ENCODE data around the gene RPS15. TPM values are rescaled to one million over a fixed set of nuclear protein-coding genes. Genes with fewer than 3 reads are reported as not detected.

RPS15 gene
- total RNA-seq, 1 experiment from 2014 or later: 1,862 TPM

DNA sequence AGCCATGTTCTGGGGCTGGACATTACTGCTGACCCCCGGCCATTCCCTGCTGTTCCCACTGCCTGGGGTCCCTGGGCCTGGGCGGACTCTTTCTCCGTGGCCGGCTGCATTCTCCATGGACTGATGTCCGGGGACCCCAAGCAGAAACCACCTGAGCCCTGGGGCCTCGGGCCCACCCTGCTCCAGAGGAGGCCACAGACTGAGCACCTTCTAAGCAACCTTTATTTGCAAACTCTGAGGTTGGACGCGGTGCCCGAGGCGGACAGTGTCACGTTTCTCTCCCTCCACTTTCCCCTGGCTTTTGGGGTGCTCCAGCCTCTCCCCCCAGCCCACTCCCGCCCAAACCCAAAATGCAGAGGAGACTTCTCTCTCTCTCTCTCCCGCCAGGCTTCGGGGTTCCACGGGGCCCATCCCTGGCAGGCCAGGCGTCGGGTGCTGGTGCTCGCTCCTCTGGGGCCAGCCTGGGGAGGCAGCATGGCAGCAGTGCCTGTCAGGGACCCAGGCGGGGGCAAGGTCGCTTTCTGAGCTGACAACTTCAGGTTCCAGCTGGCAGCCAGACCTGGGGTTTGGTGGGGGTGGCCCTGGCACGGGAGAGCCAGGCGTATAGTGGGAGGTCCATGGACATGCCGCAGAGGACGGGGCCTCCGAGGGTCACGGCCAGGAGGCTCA lies 43.2 kb downstream of the RPS15 start:
- POLR2A ChIA-PET: no interaction called here
- TF ChIP-seq POLR2A (IDR thresholded peaks at IDR 0.05; ENCODE audit: borderline replicate concordance, extremely low read depth, insufficient read depth, insufficient read length) (no peak), SIN3A (IDR thresholded peaks at IDR 0.05; ENCODE audit: low read depth) (no peak), TCF7L2 (IDR thresholded peaks at IDR 0.05; ENCODE audit: borderline replicate concordance, extremely low read depth, insufficient read depth, insufficient read length) (no peak)
- intact Hi-C loops (cut with micrococcal nuclease): no loop called here
- H3K9ac ChIP-seq (ENCODE audit: low read length): no peak overlapping the region
- RAD21 ChIA-PET (ENCODE audit: low non-redundant PET in 1 of 2, low total read pairs in 2 of 2, uncharacterized antibody in 2 of 2, unreplicated experiment in 2 of 2): no interaction called here
- H3K4me2 ChIP-seq (ENCODE audit: low read length): no peak overlapping the region
- H3K9me2 ChIP-seq (ENCODE audit: insufficient read depth): no peaks in the 10 kb centered on the region
- no peak overlapping the region for H2AFZ ChIP-seq (ENCODE audit: low read depth, low read length, poor library complexity, severe bottlenecking)
- peaks cover 5 to 21% of the 10 kb centered on the region in 2 experiments; a peak in 3 of 4 replicates for H3K4me1 ChIP-seq (ENCODE audit: control insufficient read depth in 1 of 2, insufficient read depth in 2 of 2, low read length in 2 of 2)
- DNase-seq (ENCODE audit: low read depth, low spot score) (no peak), ATAC-seq (no peak)
- no peaks in the 10 kb centered on the region for H4K20me1 ChIP-seq (ENCODE audit: insufficient read depth)
- CTCF ChIA-PET: no interaction called here
- H3K79me2 ChIP-seq (ENCODE audit: insufficient read depth, low read length): peaks cover 25% of the 10 kb centered on the region
- no peak overlapping the region for H3K4me3 ChIP-seq (replicated peaks in 1 of 2; ENCODE audit: low read depth in 1 of 2, low read length in 2 of 2)
- BruUV-seq (replicated peaks): no TSS peak
- H3K36me3 ChIP-seq (ENCODE audit: control insufficient read depth in 1 of 2, insufficient read depth in 2 of 2, low read length in 2 of 2): peaks cover 0 to 5% of the 10 kb centered on the region in 2 experiments; a peak in 2 of 4 replicates
- no peak overlapping the region for H3K27ac ChIP-seq (ENCODE audit: low read depth, low read length)
- no peaks in the 10 kb centered on the region for H3K9me3 ChIP-seq (ENCODE audit: control insufficient read depth in 1 of 2, insufficient read depth in 1 of 2, low read depth in 1 of 2, low read length in 2 of 2)
- H3K27me3 ChIP-seq (ENCODE audit: insufficient read depth, low read length): no peaks in the 10 kb centered on the region

DNA sequence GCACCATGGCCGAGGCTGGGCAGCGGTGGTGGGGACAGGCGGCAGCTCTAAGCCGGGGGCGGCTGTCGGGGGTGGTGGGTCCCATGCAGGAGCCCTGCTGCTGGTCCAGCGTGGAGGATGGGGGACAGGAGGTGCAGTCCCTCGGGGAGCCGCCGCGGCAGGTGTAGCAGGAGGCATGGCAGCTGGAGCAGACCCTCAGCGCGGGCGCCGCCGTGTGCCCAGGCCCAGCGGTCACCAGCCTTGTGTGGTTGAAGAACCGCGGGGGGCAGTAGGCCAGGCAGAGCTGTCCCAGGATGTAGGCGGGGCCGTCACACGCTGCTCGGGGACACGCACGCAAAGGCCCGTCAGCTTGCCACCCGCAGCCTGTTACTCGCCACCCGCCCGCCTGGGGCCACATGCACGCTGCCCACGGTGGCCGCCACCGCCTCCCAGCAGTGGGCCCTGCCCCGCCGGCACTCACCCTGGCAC lies 43.7 kb downstream of the RPS15 start:
- no peak overlapping the region for H2AFZ ChIP-seq (ENCODE audit: low read depth, low read length, poor library complexity, severe bottlenecking)
- no peak for ATAC-seq
- no peaks in the 10 kb centered on the region for H3K9me3 ChIP-seq (ENCODE audit: control insufficient read depth in 1 of 2, insufficient read depth in 1 of 2, low read depth in 1 of 2, low read length in 2 of 2)
- no TSS peak for BruUV-seq (replicated peaks)
- H3K4me1 ChIP-seq (ENCODE audit: control insufficient read depth in 1 of 2, insufficient read depth in 2 of 2, low read length in 2 of 2): peaks cover 5 to 21% of the 10 kb centered on the region in 2 experiments; a peak in 3 of 4 replicates
- H3K79me2 ChIP-seq (ENCODE audit: insufficient read depth, low read length): peaks cover 20% of the 10 kb centered on the region
- DNase-seq (ENCODE audit: low read depth, low spot score): no peak
- H3K4me3 ChIP-seq (replicated peaks in 1 of 2; ENCODE audit: low read depth in 1 of 2, low read length in 2 of 2): no peak overlapping the region
- TF ChIP-seq SP1 (IDR thresholded peaks at IDR 0.05; ENCODE audit: low read depth) (no peak), SRF (IDR thresholded peaks at IDR 0.05; ENCODE audit: low read depth) (no peak), TCF7L2 (IDR thresholded peaks at IDR 0.05; ENCODE audit: borderline replicate concordance, extremely low read depth, insufficient read depth, insufficient read length) (no peak), ELF1 (IDR thresholded peaks at IDR 0.05; ENCODE audit: borderline replicate concordance, low read depth) (no peak), ZNF274 (IDR thresholded peaks at IDR 0.05; ENCODE audit: low read depth, low read length) (no peak)
- TF ChIP-seq, protein P1, sequence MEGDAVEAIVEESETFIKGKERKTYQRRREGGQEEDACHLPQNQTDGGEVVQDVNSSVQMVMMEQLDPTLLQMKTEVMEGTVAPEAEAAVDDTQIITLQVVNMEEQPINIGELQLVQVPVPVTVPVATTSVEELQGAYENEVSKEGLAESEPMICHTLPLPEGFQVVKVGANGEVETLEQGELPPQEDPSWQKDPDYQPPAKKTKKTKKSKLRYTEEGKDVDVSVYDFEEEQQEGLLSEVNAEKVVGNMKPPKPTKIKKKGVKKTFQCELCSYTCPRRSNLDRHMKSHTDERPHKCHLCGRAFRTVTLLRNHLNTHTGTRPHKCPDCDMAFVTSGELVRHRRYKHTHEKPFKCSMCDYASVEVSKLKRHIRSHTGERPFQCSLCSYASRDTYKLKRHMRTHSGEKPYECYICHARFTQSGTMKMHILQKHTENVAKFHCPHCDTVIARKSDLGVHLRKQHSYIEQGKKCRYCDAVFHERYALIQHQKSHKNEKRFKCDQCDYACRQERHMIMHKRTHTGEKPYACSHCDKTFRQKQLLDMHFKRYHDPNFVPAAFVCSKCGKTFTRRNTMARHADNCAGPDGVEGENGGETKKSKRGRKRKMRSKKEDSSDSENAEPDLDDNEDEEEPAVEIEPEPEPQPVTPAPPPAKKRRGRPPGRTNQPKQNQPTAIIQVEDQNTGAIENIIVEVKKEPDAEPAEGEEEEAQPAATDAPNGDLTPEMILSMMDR (IDR thresholded peaks at IDR 0.05 in 2 of 3, conservative IDR thresholded peaks at IDR 0.05 in 1 of 3; ENCODE audit: borderline replicate concordance in 1 of 3, insufficient read depth in 1 of 3, low read depth in 2 of 3, low read length in 2 of 3): no peak
- TF ChIP-seq, protein P2, sequence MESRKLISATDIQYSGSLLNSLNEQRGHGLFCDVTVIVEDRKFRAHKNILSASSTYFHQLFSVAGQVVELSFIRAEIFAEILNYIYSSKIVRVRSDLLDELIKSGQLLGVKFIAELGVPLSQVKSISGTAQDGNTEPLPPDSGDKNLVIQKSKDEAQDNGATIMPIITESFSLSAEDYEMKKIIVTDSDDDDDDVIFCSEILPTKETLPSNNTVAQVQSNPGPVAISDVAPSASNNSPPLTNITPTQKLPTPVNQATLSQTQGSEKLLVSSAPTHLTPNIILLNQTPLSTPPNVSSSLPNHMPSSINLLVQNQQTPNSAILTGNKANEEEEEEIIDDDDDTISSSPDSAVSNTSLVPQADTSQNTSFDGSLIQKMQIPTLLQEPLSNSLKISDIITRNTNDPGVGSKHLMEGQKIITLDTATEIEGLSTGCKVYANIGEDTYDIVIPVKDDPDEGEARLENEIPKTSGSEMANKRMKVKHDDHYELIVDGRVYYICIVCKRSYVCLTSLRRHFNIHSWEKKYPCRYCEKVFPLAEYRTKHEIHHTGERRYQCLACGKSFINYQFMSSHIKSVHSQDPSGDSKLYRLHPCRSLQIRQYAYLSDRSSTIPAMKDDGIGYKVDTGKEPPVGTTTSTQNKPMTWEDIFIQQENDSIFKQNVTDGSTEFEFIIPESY (IDR thresholded peaks at IDR 0.05; ENCODE audit: extremely low read depth, insufficient replicate concordance, low read length): no peak
- no peaks in the 10 kb centered on the region for H3K27me3 ChIP-seq (ENCODE audit: insufficient read depth, low read length)
- H3K36me3 ChIP-seq (ENCODE audit: control insufficient read depth in 1 of 2, insufficient read depth in 2 of 2, low read length in 2 of 2): peaks cover 0 to 5% of the 10 kb centered on the region in 2 experiments; a peak in 2 of 4 replicates
- RAD21 ChIA-PET (ENCODE audit: low non-redundant PET in 1 of 2, low total read pairs in 2 of 2, uncharacterized antibody in 2 of 2, unreplicated experiment in 2 of 2): no interaction called here
- H3K27ac ChIP-seq (ENCODE audit: low read depth, low read length): no peak overlapping the region
- H4K20me1 ChIP-seq (ENCODE audit: insufficient read depth): no peaks in the 10 kb centered on the region
- no peak overlapping the region for H3K9ac ChIP-seq (ENCODE audit: low read length)
- no peaks in the 10 kb centered on the region for H3K9me2 ChIP-seq (ENCODE audit: insufficient read depth)
- intact Hi-C loops (cut with micrococcal nuclease): no loop called here
- CTCF ChIA-PET: interaction anchor here (0.8 kb wide), 1 partner anchor 9 kb away, joined by 3 read pairs; the partner anchor contains the start of gene REEP6
- POLR2A ChIA-PET: no interaction called here
- no peak overlapping the region for H3K4me2 ChIP-seq (ENCODE audit: low read length)
